Activated CD4-positive, alpha-beta T cell treated with anti-CD3 and anti-CD28 coated beads for 24 hours (primary cell): ENCODE measurements around the gene C14orf180.

Experiments
- DNase-seq, 2 donors: peaks; one replicate each; pipeline ENCODE4 v3.0.0-alpha.2; 2020; ENCODE audit warnings: low read depth in 2 of 2

C14orf180 gene

DNA sequence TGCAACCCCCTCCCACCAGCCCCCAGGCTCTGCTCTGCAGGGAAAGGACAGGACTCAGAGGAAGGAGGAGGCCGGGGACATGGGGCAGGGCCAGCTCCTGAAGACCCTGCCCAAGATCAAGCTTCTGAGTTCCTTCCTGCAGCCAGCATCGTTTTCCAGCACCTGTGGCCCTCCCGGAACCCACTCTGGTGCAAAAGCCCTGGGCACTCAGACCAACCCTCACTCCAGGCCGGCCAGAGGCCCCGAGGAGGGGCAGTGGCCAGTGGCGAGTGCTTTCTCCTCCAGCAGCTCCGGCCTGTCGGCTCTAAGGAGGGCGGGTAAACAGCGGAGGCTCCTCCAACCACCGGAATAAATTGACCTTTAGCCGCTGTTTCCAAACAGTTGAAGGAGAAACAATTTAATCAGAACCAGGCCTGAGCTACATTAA, 14.2 kb downstream of the C14orf180 start:
- DNase-seq: no peak

DNA sequence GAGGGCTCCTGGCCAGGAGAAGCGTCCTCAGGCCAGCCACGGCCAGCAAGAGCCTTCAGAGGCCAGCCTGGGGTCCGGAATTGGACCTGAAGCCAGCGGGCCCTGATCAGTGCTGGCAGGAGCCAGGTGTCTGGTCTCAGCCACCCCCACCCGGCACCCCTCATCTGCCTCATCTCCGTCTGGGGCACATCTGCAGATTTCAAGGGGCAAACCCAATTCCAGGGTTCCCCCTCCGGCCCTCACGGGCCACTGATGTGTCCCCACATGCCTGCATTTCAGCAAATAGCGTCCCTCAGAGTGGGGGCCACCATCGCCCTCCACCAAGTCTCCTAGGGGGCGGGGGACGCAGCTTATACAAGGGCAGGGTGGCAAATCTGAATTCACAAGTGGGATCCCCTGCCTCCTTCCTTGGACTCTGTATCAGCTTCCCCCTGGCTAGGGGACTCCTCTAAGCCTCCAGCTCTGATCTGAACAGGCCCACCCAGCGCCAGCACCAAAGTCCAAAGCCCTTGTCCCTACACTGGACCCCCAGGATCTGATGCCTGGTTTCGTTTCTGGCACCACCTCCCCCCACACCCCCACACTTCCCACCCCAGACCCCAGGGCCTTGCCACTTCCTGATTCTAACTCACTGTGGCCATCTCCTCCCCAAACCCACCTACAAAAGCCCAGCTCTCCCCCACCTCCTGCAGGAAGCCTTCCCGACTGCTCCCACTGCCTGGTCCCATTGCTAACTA, 14.9 kb downstream of the C14orf180 start:
- DNase-seq: no peak

GRCh38 chr14:104595116-104595675, 15.6 kb downstream of the C14orf180 start:
- no peak for DNase-seq

GRCh38 chr14:104595911-104596450, 16.4 kb downstream of the C14orf180 start:
- DNase-seq: no peak

DNA sequence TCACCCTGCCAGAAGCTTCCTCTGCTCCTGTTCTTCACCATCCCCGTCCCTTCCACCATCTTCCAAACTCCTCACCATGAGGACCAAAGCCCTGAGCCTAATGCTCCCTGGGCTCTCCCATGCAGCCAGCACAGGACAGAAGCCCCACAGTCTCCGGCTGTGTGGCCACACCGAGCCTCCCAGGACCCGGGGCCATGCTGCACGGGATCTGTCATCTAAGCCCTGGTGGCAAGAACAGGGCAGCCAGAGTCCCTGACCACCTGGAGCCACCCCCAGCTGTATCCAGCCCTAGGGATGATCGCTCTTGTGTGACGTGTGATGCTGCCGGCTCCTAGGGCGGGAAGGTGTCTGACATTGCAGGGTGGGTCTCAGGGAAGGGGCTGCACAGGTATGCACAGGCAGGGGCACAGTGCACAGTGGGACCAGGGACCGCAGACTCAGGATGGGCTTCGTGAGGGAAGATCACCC, 16.9 kb downstream of the C14orf180 start:
- no peak for DNase-seq

- DNase-seq: no peak
Observed at GRCh38 chr14:104596927-104597351, 17.4 kb downstream of the C14orf180 start.

GRCh38 chr14:104597576-104597975, 18.0 kb downstream of the C14orf180 start:
- DNase-seq: no peak

DNA sequence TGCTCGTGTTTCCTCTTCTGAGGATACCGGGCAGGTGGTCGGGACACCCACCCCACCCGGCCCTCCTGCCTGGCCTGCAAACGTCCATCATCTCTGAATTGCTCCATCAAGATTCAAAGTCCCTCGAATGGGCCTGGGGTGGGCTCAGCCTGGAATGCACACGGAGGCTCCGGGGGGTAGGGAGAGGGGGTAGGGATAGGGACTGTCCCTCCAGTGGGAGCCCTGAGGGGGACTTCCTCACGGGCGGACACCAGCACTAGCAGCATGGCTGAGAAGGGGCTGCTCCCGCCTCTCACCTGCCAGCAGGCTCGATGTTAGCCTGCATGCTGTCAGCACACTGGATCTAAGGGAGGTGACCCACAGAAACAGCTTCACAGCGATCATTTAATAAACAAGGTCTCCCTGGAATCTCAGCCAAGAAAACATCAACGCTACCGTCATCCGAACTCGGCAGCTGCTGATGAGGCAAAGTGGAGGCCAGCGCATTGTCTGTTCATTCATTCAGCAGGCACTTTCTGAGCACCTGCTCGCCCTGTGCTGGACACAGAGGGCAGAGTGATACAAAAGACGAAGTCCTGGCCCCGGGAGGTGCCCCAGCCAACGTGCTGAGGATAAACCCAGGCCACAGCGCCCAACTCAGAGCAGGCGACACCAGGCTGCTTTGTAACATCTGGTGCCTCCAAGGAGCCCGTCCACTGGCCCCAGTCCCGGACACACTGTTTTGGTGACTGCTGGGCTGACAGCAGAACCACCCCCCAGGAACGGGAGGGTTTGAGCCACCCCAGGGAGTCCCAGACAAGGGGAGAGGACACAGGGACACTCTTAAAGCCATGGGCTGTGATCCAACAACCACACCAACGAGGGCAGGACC, 18.7 kb downstream of the C14orf180 start:
- no peak for DNase-seq

DNA sequence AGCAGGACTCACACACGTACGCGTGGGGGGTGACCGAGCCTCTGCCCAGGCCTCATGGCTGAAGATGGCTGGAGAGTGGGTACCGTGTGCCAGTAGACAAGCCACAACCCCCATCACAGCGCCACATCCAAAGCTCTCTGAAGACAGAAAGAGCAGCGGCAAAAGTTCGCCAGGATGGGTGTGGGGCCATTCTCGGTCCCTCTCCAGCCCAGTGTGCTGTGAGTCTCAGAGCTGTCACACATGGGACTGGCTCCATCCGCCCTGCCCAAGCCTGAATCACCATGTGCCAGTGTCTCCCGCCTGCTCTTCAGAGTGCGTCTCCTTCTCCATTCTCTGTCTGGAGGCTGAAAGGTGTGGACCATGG, 19.3 kb downstream of the C14orf180 start:
- no peak for DNase-seq

- no peak for DNase-seq
Observed at GRCh38 chr14:104599446-104599845, 19.9 kb downstream of the C14orf180 start.

- no peak for DNase-seq
Observed at GRCh38 chr14:104600141-104600643, 20.6 kb downstream of the C14orf180 start.

DNA sequence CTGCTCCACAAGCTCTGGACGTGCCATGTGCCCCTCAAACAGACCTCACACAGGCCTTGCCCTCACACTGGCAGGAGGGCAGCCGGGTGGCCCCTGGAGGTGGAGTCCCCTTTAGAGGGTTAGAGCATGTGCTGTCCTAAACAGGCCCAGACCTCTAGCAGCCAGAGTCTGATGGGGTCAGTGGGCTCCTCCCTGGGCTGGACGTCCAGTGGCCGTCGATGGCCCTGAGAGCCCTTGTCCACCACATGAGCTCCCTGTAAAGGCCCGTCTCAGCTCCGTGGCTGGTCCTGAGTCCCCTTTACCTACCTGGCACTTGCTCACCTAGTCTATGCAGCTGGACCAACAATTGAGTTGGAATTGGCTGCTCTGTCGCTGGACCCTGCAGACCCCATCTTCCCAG, 21.2 kb downstream of the C14orf180 start:
- no peak for DNase-seq

- DNase-seq: no peak
Observed at GRCh38 chr14:104601786-104602185, 22.2 kb downstream of the C14orf180 start.

DNA sequence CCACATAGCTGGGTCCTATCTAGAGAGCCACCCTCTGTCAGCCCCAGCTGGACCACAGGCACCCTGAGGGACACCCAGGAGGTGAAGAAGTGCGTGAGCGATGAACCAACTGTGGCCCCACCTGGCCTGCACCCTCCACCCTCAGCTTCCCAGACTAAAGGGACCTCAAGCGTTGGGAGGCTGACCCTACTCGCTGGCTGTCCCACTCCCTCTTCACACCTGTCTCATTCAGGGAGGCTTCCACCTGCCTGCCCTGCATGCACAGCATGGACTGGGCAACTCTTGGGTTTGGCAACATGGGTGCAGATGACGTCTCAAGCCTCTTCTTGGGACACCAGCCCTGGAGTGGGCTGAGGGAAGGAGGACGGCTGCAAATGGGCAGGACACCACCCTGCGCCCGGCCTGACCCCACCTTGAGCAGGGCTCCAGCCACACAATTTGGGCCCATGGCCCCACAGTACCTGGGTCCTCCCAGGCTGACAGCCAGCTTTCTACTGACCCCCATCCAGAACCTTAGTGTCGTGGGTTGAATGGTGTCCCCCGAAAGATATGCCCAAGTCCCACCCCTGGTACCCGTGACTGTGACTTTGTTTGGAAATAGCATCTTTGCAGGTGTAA, 22.9 kb downstream of the C14orf180 start:
- DNase-seq: no peak

- DNase-seq: no peak
Observed at GRCh38 chr14:104602933-104603325, 23.4 kb downstream of the C14orf180 start.

DNA sequence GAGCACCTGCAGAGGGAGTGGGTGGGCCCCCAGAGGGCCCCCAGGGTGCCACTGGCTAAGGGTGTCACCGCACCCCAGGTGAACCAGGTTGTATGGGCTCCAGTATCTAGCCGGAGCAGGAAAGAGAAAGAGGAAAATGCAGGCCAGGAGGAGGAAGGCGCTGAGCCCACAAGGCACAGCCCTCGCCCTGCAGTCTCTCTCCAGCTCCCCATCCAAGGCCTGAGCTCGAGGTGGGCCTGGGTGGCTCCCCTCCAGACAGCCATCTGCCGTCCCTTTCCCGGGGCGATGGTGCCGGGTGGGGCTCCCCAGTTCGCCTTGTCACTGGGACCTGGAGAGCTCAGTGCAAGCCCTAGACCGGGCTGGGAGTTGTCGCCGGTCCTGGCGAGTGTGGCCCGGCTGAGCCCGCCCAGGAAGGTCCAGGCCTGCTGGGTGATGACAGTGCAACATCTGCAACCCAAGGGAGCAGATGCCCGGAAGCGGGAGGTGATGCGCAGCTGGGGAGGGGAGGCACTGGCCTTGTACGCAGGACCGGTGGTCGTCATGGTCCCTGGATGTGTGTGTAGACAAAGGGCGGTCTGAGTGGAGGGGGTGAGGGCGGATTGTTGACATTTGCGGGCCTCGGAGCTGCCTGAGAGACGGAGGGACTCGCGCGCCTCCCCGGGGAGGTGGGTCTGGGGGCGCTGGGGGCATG, 24.3 kb downstream of the C14orf180 start:
- no peak for DNase-seq

DNA sequence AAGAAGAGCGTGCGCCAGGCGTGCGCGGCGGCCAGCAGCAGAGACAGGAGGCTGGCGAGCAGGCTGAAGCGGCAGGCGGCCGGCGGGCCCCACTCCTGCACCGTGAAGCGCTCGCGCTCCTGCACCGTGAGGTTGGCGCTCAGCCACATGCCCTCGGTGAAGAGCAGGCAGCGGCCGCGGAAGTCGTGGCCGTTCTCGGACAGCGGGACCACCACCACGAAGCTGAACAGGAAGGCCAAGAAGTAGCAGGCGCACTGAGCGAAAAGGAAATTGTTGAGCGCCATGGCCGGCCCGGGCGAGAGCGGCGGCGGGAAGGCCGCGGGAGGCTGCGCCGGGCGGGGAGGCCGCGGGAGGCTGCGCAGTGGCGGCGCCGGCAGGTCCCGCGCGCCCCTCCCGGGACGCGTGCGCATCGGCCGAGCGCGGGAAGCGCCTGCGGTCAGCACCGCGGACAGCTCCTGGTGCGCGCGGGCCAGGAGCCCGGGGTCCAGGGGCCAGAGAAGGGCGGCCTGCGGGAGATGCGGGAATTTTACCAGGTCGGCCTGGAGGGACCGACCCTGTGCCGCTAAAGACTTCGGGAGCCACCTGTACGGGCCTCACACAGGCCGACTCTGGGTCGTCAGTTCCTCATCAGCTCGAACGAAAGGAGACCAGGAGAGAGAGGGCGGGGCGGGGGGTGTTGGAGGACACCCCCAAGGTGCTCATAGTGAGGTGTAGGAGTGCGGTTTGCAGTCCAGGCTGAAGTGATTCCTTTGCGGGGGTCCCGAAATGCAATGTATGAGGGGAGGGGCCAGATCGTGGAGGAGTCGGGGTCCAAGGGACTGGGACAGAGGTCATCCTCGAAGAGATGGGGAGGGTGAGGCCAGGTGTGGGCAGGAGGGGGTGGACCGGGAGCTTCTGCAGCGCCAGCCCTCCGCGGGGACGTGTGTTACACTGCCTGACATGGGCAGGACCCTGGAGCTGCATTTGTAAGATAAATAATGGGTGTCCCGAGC, 25.2 kb downstream of the C14orf180 start, which contains the start of gene TMEM179:
Gene TMEM179, minus strand, starts transcription at position 315 of the 992 bp plus-strand sequence. Its CDS starts 31 bp downstream, at position 284.
- DNase-seq: no peak

DNA sequence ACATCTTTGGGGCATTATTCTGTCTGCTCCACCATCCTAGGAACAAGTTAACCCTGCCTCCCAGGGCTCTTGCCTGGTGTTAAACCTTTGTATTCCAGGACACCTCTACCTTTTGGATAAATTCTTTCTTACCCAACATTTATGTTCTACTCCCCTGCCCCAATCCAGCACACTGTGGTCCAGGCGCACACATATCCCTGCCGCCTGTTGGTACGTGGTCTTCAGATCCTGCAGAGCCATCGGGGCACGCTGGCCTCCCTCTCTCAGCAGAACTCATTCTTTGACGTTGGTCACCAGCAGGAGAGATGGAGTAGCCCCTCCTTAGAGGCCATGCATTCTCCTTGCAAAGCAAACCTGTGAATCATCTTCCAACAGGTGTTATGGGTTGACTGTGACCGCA, 30.1 kb downstream of the C14orf180 start:
- DNase-seq: no peak

GRCh38 chr14:104610749-104611310, 31.3 kb downstream of the C14orf180 start:
- no peak for DNase-seq
